Muscle layer of colon (tissue), 2 donors: ENCODE results near the gene PLXNA2.

Experiments
- H3K27ac ChIP-seq: one replicate; pipeline ENCODE4 v1.7.0; 2013; ENCODE audit warnings: low read depth, mild to moderate bottlenecking, low read length, moderate library complexity
- H3K27me3 ChIP-seq, 2 donors: one replicate each; pipeline ENCODE4 v1.7.0; 2013; ENCODE audit warnings: low read length in 2 of 2, mild to moderate bottlenecking in 2 of 2; ENCODE audit not compliant: insufficient read depth in 2 of 2, control insufficient read depth in 1 of 2
- H3K36me3 ChIP-seq: one replicate; pipeline ENCODE4 v1.7.0; 2013; ENCODE audit warnings: mild to moderate bottlenecking, low read length; ENCODE audit not compliant: insufficient read depth
- H3K4me1 ChIP-seq: one replicate; pipeline ENCODE4 v1.7.0; 2013; ENCODE audit warnings: mild to moderate bottlenecking, low read length; ENCODE audit not compliant: insufficient read depth
- H3K4me3 ChIP-seq, 2 donors: one replicate each; pipeline ENCODE4 v1.7.0; 2013; ENCODE audit warnings: low read length in 2 of 2, low read depth in 1 of 2, mild to moderate bottlenecking in 1 of 2, moderate library complexity in 1 of 2
- H3K9ac ChIP-seq: one replicate; pipeline ENCODE4 v1.7.0; 2013; ENCODE audit warnings: low read length
- H3K9me3 ChIP-seq: one replicate; pipeline ENCODE4 v1.7.0; 2013; ENCODE audit warnings: mild to moderate bottlenecking, low read length
- donor health status: abdominal sarcoma.
- donor health status: Adenocarcinoma of cecum.

PLXNA2 gene

GRCh38 chr1:208250613-208251012 lies 6.4 kb upstream of the PLXNA2 start:
- no peaks in the 10 kb centered on the region for H3K9me3 ChIP-seq
- no peak overlapping the region for H3K27ac ChIP-seq
- no peaks in the 10 kb centered on the region for H3K27me3 ChIP-seq
- no peak overlapping the region for H3K4me3 ChIP-seq
- no peaks in the 10 kb centered on the region for H3K4me1 ChIP-seq
- no peaks in the 10 kb centered on the region for H3K36me3 ChIP-seq
- H3K9ac ChIP-seq, result no peak overlapping the region

- Histone ChIP-seq H3K36me3 (no peaks in the 10 kb centered on the region), H3K4me1 (peaks cover 7% of the 10 kb centered on the region), H3K27ac (no peak overlapping the region), H3K4me3 (no peak overlapping the region), H3K9me3 (no peaks in the 10 kb centered on the region), H3K27me3 (no peaks in the 10 kb centered on the region), H3K9ac (no peak overlapping the region)
Measured at GRCh38 chr1:208248991-208249696, 5.0 kb upstream of the PLXNA2 start.

GRCh38 chr1:208248307-208248801 lies 4.2 kb upstream of the PLXNA2 start:
- Histone ChIP-seq H3K9me3 (no peaks in the 10 kb centered on the region), H3K4me1 (peaks cover 7% of the 10 kb centered on the region), H3K9ac (no peak overlapping the region), H3K27me3 (no peaks in the 10 kb centered on the region), H3K27ac (no peak overlapping the region), H3K36me3 (no peaks in the 10 kb centered on the region), H3K4me3 (no peak overlapping the region)

GRCh38 chr1:208247696-208248095 lies 3.5 kb upstream of the PLXNA2 start:
- Histone ChIP-seq H3K36me3 (no peaks in the 10 kb centered on the region), H3K9me3 (no peaks in the 10 kb centered on the region), H3K27me3 (no peaks in the 10 kb centered on the region), H3K27ac (no peak overlapping the region), H3K9ac (no peak overlapping the region), H3K4me3 (no peak overlapping the region), H3K4me1 (peaks cover 7% of the 10 kb centered on the region)

GRCh38 chr1:208245185-208245705 lies 1.1 kb upstream of the PLXNA2 start:
- Histone ChIP-seq H3K4me3 (peak overlapping the region; percentile 70 to 84), H3K9me3 (no peaks in the 10 kb centered on the region)

GRCh38 chr1:208243527-208243966 lies 637 bp downstream of the PLXNA2 start:
- peak overlapping the region; percentile 70 to 84 for H3K4me3 ChIP-seq
- H3K9me3 ChIP-seq, result no peaks in the 10 kb centered on the region
- peaks cover 22% of the 10 kb centered on the region for H3K4me1 ChIP-seq
- no peaks in the 10 kb centered on the region for H3K36me3 ChIP-seq
- H3K27ac ChIP-seq, result peak overlapping the region; percentile 84
- H3K27me3 ChIP-seq, result no peaks in the 10 kb centered on the region
- H3K9ac ChIP-seq, result peak overlapping the region; percentile 60

More at GRCh38 chr1:208245185-208245705, 1.1 kb upstream of the PLXNA2 start:
- peak overlapping the region; percentile 84 for H3K27ac ChIP-seq
- H3K9ac ChIP-seq, result peak overlapping the region; percentile 14
- H3K36me3 ChIP-seq, result no peaks in the 10 kb centered on the region
- H3K4me1 ChIP-seq, result peaks cover 22% of the 10 kb centered on the region
- no peaks in the 10 kb centered on the region for H3K27me3 ChIP-seq

GRCh38 chr1:208242941-208243526 lies 1.1 kb downstream of the PLXNA2 start:
- Histone ChIP-seq H3K36me3 (no peaks in the 10 kb centered on the region), H3K4me1 (peaks cover 22% of the 10 kb centered on the region), H3K9ac (peak overlapping the region; percentile 60), H3K4me3 (peak overlapping the region; percentile 70 to 84), H3K9me3 (no peaks in the 10 kb centered on the region), H3K27me3 (no peaks in the 10 kb centered on the region), H3K27ac (peak overlapping the region; percentile 84)

GRCh38 chr1:208242146-208242545 lies 2.0 kb downstream of the PLXNA2 start:
- Histone ChIP-seq H3K9me3 (no peaks in the 10 kb centered on the region), H3K27ac (peak overlapping the region; percentile 17), H3K27me3 (no peaks in the 10 kb centered on the region), H3K36me3 (no peaks in the 10 kb centered on the region), H3K9ac (no peak overlapping the region), H3K4me1 (peaks cover 22% of the 10 kb centered on the region), H3K4me3 (peak overlapping the region in 1 of 2 donors; percentile 25)

GRCh38 chr1:208241512-208241911 lies 2.7 kb downstream of the PLXNA2 start:
- no peak overlapping the region for H3K9ac ChIP-seq
- H3K27ac ChIP-seq, result peak overlapping the region; percentile 17
- H3K4me1 ChIP-seq, result peaks cover 26% of the 10 kb centered on the region
- H3K27me3 ChIP-seq, result no peaks in the 10 kb centered on the region
- no peaks in the 10 kb centered on the region for H3K36me3 ChIP-seq
- H3K4me3 ChIP-seq, result no peak overlapping the region
- no peaks in the 10 kb centered on the region for H3K9me3 ChIP-seq

GRCh38 chr1:208240662-208241355 lies 3.4 kb downstream of the PLXNA2 start:
- Histone ChIP-seq H3K27ac (no peak overlapping the region), H3K27me3 (no peaks in the 10 kb centered on the region), H3K4me3 (no peak overlapping the region), H3K9ac (no peak overlapping the region), H3K9me3 (no peaks in the 10 kb centered on the region), H3K4me1 (peaks cover 33% of the 10 kb centered on the region), H3K36me3 (no peaks in the 10 kb centered on the region)
